DOHH2 (cell line): ENCODE results near the gene FEV.

Experiments
- CTCF ChIP-seq: fragments of 200-600 bp; sonication (generic); IDR thresholded peaks from one replicate; pipeline ENCODE4 v1.5.1; 2014; ENCODE audit warnings: antibody characterized with exemption, mild to moderate bottlenecking, low read depth, low read length; ENCODE audit not compliant: poor library complexity, severe bottlenecking
- EZH2phosphoT487 ChIP-seq: fragments of 200-600 bp; sonication (generic); IDR thresholded peaks from 2 replicates; pipeline ENCODE4 v1.6.1; 2017; ENCODE audit warnings: borderline replicate concordance, mild to moderate bottlenecking, antibody characterized with exemption, low read length, moderate library complexity, mixed read lengths

DNA sequence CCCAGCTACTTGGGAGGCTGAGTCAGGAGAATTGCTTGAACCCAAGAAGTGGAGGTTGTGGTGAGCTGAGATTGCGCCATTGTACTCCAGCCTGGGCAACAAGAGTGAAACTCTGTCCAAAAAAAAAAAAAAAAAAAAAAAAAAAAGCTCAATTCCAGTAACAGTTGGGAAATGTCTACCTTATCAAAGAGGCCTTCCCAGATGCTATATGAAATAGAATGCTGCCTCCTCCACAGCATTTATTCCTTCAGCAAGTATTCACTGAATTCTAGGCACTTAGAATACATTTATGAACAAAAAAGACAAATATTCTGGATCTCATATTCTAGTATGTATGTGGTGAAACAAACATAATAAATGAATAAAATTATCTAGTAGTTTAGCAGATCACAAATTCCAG is 38.4 kb downstream of the FEV start:
- TF ChIP-seq CTCF (no peak), EZH2phosphoT487 (no peak)
